ENCODE results near the gene ADGRD2.
"Not testable (repeated sequence)": the region's sequence is repeated elsewhere in the genome, so short reads cannot be mapped to it uniquely, and the experiment has no call there.

Gene ADGRD2, protein sequence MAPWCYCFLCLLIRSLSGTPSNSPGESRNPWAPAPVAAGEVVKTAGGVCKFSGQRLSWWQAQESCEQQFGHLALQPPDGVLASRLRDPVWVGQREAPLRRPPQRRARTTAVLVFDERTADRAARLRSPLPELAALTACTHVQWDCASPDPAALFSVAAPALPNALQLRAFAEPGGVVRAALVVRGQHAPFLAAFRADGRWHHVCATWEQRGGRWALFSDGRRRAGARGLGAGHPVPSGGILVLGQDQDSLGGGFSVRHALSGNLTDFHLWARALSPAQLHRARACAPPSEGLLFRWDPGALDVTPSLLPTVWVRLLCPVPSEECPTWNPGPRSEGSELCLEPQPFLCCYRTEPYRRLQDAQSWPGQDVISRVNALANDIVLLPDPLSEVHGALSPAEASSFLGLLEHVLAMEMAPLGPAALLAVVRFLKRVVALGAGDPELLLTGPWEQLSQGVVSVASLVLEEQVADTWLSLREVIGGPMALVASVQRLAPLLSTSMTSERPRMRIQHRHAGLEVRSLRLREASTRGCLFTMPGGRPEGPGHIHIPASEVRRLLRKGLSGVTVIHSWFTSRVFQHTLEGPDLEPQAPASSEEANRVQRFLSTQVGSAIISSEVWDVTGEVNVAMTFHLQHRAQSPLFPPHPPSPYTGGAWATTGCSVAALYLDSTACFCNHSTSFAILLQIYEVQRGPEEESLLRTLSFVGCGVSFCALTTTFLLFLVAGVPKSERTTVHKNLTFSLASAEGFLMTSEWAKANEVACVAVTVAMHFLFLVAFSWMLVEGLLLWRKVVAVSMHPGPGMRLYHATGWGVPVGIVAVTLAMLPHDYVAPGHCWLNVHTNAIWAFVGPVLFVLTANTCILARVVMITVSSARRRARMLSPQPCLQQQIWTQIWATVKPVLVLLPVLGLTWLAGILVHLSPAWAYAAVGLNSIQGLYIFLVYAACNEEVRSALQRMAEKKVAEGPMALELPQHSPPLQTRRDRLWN

DNA sequence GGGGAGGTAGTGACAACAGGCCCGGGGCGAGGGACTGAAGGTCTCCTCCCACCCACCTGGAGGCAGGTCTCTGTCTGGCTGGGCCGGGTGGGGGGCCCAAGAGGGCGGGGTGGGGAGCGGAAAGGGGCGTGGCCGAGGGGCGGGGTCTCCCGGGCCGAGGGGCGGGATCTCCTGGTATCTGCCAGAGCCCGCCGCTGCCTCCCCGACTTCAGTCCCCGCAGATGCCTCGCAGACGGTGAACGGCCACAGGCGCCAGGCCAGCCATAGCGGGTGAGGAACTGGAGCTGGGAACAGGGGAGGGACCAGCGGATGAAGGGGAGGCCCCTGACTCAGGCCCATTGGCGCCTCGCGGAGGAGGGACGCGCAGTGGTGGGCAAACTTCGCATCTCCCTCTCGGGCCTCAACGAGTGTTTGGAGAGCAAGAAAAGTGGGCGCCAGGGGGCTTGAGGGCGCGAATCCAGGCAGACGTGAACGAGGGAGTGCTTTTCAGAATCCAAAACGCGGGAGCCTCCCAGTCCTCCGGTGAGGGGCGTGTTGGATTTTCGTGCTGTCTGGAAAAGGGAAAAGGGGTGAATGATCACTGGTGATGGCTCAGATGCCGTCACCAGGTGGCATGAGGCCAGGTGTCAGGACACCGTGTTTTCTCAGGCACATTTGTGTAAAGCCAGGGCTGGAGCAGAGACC lies at the start of gene ADGRD2:
TSS of gene ADGRD2 (plus strand) at position 211 of the 684 bp plus-strand sequence. CDS start 1,216 bp downstream, outside the sequence.
- no peak for DNase-seq (ENCODE audit: low read depth)

DNA sequence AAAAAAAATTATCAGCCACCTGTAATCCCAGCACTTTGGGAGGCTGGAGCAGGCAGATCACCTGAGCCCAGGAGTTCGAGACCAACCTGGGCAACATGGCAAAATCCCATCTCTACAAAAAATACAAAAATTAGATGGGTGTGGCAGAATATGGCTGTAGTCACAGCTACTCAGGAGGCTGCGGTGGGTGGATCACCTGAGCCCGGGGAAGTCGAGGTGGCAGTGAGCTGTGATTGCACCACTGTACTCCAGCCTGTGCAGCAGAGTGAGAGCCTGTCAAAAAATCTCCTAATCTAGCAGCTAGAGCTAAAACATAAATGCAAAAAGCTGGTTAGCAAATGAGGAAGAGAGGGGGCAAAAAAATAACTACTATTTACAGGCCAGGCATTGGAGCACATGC lies 47.0 kb upstream of the ADGRD2 start:
- no peak for DNase-seq (ENCODE audit: low read depth)

DNA sequence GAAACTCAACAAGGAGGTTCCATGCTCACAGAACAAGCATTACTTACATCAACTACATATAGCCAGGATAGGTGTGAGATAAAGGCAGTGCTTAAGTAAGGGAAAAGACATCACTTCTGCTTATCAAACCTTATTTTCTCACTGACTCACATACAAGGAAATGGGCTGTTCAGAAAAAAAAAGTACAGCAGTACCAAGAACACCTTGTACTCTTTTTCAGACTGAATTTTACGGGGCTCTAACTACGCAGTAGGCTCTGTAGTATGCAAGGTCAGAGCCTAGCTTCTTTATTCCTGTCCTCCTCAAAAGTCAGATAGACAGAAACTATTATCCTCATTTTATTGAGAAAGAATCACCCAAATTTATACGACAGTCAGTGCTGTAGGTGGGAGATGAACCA lies 40.8 kb upstream of the ADGRD2 start:
- DNase-seq (ENCODE audit: low read depth), result no peak

DNA sequence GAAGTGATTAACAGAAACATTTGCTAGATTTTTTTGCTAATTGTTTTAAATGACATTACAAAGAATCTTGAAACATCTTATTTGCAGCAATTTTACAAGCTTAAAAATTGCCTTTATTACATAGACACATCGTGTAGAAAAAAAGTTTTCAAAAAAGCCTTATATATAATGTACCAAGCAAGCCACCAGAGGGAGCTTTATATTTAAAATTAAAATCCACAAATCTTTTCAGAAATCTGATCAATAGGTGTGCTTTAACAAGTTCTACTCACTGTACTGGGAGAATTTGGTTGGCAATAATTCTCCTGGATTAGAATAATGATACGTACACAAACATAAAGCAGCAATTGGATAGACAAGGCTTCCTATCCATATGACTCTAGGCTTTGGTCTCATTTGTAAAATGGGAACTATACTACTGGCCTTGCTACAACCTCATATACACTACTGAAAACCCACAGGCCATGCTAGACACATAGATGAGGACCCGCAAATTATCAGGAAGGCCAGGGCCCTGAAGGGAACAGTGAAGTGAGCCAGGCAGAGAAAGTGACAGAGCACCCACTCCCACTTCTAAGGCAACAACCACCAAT lies 39.8 kb upstream of the ADGRD2 start:
- no peak for DNase-seq (ENCODE audit: low read depth)

DNA sequence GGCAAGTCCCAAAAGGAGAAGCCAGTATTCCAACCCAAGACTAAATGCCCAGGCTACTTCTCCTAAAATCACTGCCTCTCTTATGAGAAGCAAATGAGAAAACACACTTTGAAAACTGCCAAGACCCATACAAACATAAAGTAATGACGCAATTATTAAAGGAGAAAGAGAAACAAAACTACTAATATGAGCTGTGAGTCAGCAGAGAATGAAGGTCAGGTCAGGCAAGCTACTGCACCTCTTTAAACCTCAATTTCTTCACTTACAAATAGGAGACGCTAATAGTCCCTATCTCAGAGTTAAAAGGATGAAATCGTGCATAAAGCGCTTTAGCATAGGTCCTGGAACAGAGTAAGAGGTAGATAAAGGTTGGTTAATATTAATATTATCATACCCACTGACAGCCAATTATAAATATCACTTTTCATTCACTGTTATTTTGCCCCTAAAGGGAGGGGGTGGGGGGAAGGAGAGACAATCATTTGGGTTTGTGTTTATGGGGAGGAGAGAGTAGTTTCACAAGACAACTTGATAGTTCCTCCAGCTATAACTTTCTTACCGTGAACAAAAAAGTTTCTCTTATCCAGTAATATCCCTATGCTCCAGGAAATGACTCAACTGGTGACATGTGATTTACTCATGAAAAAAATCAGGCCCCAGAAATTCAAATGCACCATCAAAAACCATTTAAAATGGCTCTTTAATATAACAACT lies 38.6 kb upstream of the ADGRD2 start:
- no peak for DNase-seq (ENCODE audit: low read depth)

DNA sequence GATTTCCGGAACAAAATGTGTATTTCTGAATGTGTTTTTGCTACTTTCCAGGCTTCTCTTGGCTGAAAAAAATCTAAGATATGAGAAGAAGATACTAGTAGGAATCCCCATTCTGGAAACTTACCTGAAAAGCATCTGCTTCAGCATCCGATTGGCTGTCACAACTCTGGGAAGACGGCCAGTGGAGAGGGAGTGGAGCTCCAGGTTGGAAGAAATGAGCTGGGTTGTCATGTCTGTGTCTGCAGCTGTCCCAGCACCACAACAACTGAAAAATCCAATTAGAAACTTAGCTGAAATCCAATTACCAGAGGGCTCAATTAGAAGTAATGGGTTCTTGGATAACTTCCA lies 38.0 kb upstream of the ADGRD2 start:
- DNase-seq (ENCODE audit: low read depth), result no peak

DNA sequence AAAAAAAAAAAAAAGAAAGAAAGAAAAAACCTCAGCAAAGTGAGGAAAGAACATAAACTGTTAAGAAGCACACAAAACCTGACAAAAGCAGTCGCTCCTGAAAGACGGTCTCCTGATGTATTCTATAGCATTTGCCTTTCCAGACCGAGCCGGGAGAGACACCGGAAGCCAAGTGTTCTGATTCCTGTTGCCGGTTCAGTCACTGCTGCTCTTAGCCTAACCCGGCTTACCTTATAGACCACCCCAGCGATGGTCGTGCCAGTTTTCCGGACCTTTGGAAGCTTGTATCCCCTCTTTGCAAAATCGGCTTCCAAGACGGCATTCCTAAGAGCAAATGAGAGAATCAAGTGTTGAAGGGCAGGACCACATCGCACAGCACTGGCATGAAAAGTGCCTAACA lies 35.6 kb upstream of the ADGRD2 start:
- no peak for DNase-seq (ENCODE audit: low read depth)

DNA sequence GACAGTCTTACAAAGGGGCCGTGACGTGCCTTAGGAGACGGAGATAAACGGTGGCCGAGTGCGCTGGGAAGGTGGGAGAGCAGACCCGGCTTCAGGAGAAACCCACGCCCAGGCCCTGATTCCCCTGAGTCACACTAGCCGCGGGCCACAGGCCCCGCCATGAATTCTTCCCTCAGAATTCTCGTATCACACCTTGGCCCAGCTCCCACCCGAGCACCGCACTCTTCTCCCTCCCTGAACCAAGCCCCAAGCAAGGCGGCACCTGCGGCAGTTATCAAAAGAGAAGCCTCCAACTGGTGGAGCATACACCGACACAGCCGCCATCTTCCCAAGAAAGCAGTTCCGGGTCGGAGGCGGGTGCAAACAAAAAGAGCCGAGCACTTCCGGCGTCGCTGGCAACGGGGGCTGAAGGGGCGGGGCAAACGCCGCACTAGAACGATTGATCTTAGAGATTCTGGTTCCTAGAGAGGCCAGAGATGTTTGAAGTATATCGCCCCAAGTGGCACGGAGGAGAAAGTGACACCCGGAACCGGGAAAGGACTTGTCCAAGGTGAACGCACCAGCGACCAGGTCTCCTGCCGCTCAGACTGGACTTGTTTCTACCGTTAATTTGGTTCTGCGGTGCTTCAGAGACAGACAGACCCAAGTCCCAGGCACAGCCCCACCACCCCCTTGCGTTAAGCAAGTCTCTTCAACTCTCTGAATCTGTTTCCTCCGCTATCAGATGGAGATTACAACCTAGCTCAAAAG lies 35.0 kb upstream of the ADGRD2 start, which contains the start of gene PSMB7:
TSS of gene PSMB7 (minus strand) at position 341 of the 750 bp plus-strand sequence. CDS start at position 324, 17 bp downstream.
- peak; percentile 94 for DNase-seq (ENCODE audit: low read depth)

DNA sequence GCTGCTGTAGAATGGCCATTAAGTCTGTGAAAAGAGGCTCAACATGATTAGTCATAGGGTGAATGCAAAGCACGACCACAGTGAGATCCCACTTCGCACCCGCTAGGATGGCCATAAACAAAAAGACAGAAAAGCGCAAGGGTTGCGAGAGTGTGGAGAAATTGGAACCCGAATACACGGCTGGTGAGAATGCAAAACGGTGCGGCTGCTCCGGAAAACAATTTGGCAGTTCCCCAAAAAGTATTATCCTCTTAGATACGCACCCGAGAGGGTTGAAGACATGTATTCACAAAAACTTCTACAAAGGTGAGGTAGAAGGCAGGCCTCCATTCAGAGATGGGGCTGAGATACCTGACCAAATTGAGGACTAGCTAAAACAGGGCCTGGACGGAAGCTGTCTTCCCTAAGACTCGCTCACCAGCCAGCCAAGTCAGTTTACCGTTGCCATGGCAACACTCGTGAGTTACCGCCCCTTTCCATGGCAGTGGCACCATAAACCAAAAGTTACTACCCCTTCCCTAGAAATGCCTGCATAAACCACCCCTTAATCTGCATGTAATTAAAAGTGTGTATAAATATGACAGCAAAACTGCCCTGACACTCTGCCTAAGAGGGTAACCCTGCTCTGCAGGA lies 34.3 kb upstream of the ADGRD2 start:
- DNase-seq (ENCODE audit: low read depth), result no peak

DNA sequence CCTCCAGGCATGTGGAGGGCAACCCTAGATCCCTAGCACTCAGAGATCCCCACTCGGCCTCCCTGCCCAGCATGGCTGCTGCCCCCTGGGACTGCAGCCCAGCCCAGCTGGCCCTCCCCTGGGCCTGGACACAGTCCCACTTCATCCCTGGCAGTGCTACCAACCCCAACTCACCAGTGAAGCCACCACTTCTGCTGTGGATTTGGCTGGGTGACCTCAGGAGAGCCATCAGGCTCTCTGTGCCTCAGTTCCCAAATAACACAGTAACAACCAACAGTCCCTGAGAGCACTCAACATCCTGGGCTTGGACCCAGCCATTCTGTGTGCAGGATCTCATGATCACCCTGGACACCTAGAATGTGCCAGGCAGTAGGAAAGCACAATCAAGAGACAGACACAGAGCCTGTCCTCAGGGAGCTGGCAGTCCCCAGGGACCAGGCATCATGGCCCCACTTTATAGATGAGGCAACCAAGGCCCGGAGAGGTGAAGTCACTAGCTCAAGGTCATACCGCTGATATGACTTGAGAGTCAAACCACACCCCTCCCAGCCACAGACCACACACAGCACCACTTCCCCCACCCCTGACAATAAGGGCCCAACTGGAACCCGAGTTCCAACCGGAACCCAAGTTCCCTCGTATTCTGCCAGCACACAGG lies 30.3 kb upstream of the ADGRD2 start:
- DNase-seq (ENCODE audit: low read depth), result no peak

DNA sequence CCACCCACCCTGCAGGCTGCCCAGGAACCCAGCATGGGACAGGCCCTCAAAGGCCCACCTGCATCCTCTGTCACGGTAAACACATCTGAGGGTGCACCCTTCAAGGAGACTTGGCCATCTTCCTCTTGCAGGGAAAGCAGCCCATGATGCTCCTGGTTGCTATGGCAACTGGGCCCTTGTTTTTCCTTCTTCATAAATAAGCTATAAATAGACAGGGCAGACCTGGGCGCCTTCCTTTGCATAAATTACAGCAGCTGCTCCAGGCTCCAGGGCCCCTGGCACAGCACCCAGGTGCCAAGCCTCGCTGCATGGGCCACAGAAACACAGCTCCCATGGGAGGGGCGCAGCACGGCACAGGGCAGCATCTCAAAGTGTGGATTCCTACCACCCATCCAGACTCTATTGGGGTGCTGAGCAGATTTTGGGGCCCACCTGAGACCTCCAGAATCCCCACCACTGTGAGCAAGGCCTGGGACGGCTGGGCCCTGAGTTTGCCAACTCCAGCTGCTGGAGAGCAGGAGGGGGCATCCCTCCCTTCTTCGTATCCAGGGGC lies 29.2 kb upstream of the ADGRD2 start:
- DNase-seq (ENCODE audit: low read depth), result no peak

DNA sequence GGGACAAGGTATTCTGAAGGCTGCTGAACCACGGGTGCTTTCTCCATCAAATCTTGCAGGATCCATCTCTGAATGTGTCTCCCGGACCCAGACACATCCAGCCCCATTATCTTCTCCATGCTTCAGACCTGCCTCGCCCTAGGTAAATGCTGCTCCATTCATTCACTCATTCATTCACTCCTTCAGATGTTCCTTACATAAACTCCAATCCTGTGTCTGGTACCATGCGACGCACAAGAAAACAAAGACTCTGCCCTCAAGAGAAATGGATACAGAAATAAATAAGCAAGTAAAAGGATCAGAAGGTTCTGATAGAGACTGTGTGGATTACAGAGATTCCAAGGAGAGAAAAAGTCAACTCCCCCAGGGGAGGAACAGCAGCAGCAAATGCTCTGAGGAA lies 27.1 kb upstream of the ADGRD2 start:
- DNase-seq (ENCODE audit: low read depth), result no peak

DNA sequence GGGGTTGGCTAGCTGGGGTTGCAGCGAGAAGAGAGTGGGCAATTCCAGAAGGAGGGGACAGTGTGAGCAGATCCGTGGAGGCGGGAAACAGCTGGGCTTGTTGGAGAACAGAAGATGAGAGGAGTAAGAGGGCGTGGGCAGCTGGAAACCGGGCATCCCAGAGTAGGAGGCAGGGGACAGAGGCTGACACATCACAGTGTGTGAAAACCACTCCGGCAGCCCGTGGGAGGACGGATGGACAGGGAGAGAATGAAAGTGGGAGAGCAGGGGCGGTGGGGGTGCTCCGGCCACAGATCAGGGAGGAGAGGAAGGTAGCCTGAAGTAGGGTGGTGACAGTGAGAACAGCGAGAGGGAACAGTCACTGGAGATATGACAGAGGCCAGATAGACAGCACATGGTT lies 26.7 kb upstream of the ADGRD2 start:
- no peak for DNase-seq (ENCODE audit: low read depth)

DNA sequence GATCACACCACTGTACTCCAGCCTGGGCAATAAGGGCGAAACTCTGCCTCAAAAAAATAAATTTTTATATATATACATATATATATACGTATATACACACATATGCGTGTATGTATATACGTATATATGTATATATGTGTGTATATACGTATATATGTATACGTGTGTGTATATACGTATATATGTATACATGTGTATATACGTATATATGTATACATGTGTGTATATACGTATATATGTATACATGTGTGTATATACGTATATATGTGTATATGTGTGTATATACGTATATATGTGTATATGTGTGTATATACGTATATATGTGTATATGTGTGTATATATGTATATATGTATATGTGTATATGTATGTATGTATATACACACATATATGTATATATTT lies 24.5 kb upstream of the ADGRD2 start:
- DNase-seq (ENCODE audit: low read depth), result not testable (repeated sequence)

DNA sequence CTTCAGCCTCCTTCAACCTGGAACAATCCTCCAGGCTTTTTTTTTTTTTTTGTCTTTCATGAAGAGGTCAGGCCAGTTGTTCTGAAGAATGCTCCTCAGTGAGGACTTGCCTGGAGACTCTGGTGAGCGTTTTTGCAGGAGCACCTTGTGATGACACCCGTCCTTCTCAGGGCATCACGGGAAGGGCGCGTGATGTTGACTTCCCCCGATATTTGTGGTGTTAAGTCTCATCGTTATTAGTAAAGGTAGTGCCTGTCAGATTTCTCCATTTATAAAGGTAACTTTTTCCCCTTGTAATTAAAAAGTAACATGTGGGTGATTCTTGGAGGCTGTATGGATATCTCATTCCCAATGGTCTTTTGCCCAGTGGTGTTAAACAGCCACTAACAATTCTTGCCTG lies 23.9 kb upstream of the ADGRD2 start:
- DNase-seq (ENCODE audit: low read depth), result no peak

DNA sequence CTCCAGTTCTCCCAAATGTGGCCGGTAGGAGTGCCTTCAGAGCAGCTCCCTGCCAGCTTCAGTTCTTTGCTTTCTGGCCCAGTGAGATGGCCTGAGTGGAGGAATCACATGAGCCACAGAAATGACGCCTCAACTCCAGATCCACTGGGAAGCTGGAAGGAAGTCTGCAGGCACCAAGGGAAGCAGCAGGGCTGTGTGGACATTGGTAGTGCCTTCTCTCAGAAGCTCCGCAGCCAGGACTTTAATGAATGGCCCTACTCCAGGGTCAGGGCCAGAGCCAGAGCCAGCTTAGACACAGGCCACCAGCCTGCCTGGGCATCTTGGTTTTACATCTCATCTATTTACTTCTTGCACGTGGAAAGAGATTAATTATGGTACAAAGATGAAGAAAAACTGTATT lies 23.0 kb upstream of the ADGRD2 start:
- no peak for DNase-seq (ENCODE audit: low read depth)

DNA sequence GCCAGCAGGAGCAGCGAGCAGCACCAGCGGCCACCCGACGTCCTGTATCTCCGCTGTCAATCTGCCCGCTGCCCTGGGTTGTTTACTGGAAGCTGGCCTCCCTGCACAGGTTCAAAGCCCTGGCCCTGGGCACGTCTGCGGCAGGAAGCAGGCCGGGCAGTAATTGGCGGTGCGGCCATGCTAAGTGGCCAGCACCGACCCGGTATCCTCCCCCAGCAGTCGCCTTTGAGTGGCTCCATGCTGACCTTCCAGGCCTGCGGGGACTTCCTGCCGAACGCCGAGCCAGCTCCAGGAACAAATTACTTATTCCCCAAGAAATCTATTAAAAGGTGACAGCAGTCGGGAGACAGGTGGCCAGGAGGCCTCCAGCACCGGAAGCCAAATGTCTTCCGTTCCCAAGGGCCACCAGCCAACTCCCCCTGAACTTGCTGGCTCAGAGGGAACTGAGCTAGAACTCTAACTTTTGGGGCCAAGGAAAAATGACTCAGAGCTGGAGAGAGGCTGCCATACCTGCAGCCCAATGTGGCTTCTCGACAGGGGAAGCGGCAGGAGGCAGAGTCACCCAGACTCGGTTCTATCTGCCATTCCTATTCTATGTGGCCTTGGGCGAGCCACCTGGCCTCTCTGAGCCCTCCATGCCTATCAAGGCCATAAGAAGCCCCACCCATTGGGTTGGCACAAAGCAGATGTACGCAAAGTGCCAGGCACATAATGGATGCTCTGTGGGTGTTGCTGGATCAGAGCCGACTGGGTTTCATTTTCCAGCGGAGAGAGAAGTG lies 21.3 kb upstream of the ADGRD2 start:
- no peak for DNase-seq (ENCODE audit: low read depth)

DNA sequence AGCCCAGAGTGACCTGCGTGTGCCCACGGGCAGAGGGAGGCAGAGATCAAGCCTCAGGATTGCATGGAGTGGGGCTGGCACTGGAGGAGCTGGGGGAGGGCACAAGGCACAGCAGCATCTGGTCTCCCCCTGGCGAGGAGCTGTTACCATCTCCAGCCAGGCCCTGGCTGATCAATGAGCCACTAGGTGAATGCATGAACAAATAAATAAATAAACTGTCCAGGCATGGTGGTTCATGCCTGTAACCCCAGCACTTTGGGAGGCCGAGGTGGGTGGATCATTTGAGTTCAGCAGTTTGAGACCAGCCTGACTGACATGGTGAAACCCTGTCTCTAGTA lies 20.8 kb upstream of the ADGRD2 start:
- no peak for DNase-seq (ENCODE audit: low read depth)

DNA sequence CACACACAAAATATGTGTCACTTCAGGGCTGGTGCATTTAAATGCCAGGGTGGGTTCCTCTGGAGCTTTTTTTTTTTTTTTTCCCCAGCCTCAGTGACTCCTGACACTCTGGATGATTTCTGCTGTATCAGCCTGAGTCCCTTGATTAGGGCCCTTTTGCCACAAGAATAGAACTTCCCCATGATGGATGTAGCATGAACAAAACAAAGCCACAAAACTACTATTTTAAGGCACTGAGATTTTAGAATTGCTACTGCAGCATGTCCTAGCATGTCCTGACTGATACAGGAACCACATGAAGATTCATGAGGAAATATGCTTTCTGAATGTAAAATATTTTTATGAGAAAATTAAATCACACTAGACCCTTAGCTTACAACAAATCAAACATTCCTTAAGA lies 13.9 kb upstream of the ADGRD2 start:
- DNase-seq (ENCODE audit: low read depth), result no peak

Data from activated T-cell treated with anti-CD3 and anti-CD28 coated beads for 48 hours (primary cell).